OCI-LY1 (cell line): Measurements from ENCODE around the gene CTNNA1.

Source experiments
- H2AFZ ChIP-seq: fragments of 200-600 bp; sonication (generic), shearing (Covaris generic); 2 replicates; pipeline ENCODE4 v1.6.0; 2014; ENCODE audit warnings: antibody characterized with exemption, mild to moderate bottlenecking, low read length
- H3F3A ChIP-seq: fragments of 200-600 bp; sonication (generic), shearing (Covaris generic); 2 replicates; pipeline ENCODE4 v1.6.0; 2014; ENCODE audit warnings: mild to moderate bottlenecking, antibody characterized with exemption, low read length, moderate library complexity; ENCODE audit not compliant: insufficient read depth
- H3K27ac ChIP-seq: fragments of 200-600 bp; sonication (generic); 2 replicates; pipeline ENCODE4 v1.5.1; 2014; ENCODE audit warnings: low read length, mixed run types, mild to moderate bottlenecking, low read depth; ENCODE audit not compliant: poor library complexity, severe bottlenecking
- H3K27me3 ChIP-seq: fragments of 200-600 bp; sonication (generic); 2 replicates; pipeline ENCODE4 v1.6.0; 2014; ENCODE audit warnings: antibody characterized with exemption, mild to moderate bottlenecking, low read length, moderate library complexity; ENCODE audit not compliant: insufficient read depth
- H3K36me3 ChIP-seq: fragments of 200-600 bp; sonication (generic); 2 replicates; pipeline ENCODE4 v1.6.1; 2014; ENCODE audit warnings: mild to moderate bottlenecking, antibody characterized with exemption, low read length, moderate library complexity, mixed read lengths; ENCODE audit not compliant: insufficient read depth
- H3K4me1 ChIP-seq: fragments of 200-600 bp; sonication (generic); 2 replicates; pipeline ENCODE4 v1.5.1; 2014; ENCODE audit warnings: mild to moderate bottlenecking, low read length, moderate library complexity; ENCODE audit not compliant: insufficient read depth, severe bottlenecking
- H3K4me2 ChIP-seq: fragments of 200-600 bp; sonication (generic), shearing (Covaris generic); 2 replicates; pipeline ENCODE4 v1.6.1; 2014; ENCODE audit warnings: low read length
- H3K4me3 ChIP-seq: fragments of 200-600 bp; sonication (generic); 2 replicates; pipeline ENCODE4 v1.5.1; 2014; ENCODE audit warnings: low read length, low read depth, mild to moderate bottlenecking, mixed read lengths; ENCODE audit not compliant: poor library complexity, severe bottlenecking
- H3K79me2 ChIP-seq: fragments of 200-600 bp; shearing (Covaris generic); 2 replicates; pipeline ENCODE4 v1.6.1; 2016; ENCODE audit warnings: mixed run types, low read length, mixed read lengths; ENCODE audit not compliant: insufficient read depth
- H3K9ac ChIP-seq: fragments of 200-600 bp; sonication (generic), shearing (Covaris generic); 2 replicates; pipeline ENCODE4 v1.6.1; 2014; ENCODE audit warnings: mild to moderate bottlenecking, low read length, mixed read lengths
- H3K9me2 ChIP-seq: fragments of 200-600 bp; sonication (generic), shearing (Covaris generic); 2 replicates; pipeline ENCODE4 v1.6.1; 2014; ENCODE audit warnings: low read depth, mild to moderate bottlenecking, low read length, mixed read lengths
- H3K9me3 ChIP-seq: fragments of 200-600 bp; shearing (Covaris generic); 2 replicates; pipeline ENCODE4 v1.6.1; 2014; ENCODE audit warnings: low read length, mixed read lengths
- H4K20me1 ChIP-seq: fragments of 200-600 bp; sonication (generic), shearing (Covaris generic); 2 replicates; pipeline ENCODE4 v1.6.0; 2016; ENCODE audit warnings: mild to moderate bottlenecking, low read length; ENCODE audit not compliant: insufficient read depth
- CTCF ChIP-seq: fragments of 200-600 bp; sonication (generic), shearing (Covaris generic); IDR thresholded peaks from 2 replicates; pipeline ENCODE4 v1.5.1; 2017; ENCODE audit warnings: mild to moderate bottlenecking, antibody characterized with exemption, low read length, moderate library complexity, mixed read lengths
- EZH2 ChIP-seq: fragments of 200-600 bp; sonication (generic), shearing (Covaris generic); IDR thresholded peaks from 2 replicates; pipeline ENCODE4 v1.8.0; 2017; ENCODE audit warnings: borderline replicate concordance, mixed run types, mild to moderate bottlenecking, antibody characterized with exemption, low read length, moderate library complexity, mixed read lengths

The CTNNA1 gene

GRCh38 chr5:138898299-138898698 lies 145.1 kb downstream of the CTNNA1 start:
- no peaks in the 10 kb centered on the region for H3K4me1 ChIP-seq
- TF ChIP-seq CTCF: no peak
- no peak for TF ChIP-seq EZH2
- no peaks in the 10 kb centered on the region for H3K27me3 ChIP-seq
- H3K4me2 ChIP-seq: no peak overlapping the region
- no peak overlapping the region for H3K27ac ChIP-seq
- no peaks in the 10 kb centered on the region for H4K20me1 ChIP-seq
- H3K9ac ChIP-seq: no peak overlapping the region
- H3K4me3 ChIP-seq: no peak overlapping the region
- no peaks in the 10 kb centered on the region for H3F3A ChIP-seq
- no peaks in the 10 kb centered on the region for H3K9me3 ChIP-seq
- H3K9me2 ChIP-seq: no peaks in the 10 kb centered on the region
- H3K79me2 ChIP-seq: no peaks in the 10 kb centered on the region
- H2AFZ ChIP-seq: no peak overlapping the region
- H3K36me3 ChIP-seq: no peaks in the 10 kb centered on the region

GRCh38 chr5:138898742-138899141 lies 145.5 kb downstream of the CTNNA1 start:
- Histone ChIP-seq H3K9ac (no peak overlapping the region), H3F3A (no peaks in the 10 kb centered on the region), H3K9me2 (no peaks in the 10 kb centered on the region), H3K36me3 (no peaks in the 10 kb centered on the region), H3K9me3 (no peaks in the 10 kb centered on the region), H3K27me3 (no peaks in the 10 kb centered on the region), H3K79me2 (no peaks in the 10 kb centered on the region), H4K20me1 (no peaks in the 10 kb centered on the region), H3K4me3 (no peak overlapping the region), H3K4me1 (no peaks in the 10 kb centered on the region), H3K4me2 (no peak overlapping the region), H3K27ac (no peak overlapping the region), H2AFZ (no peak overlapping the region)
- no peak for TF ChIP-seq EZH2
- TF ChIP-seq CTCF: no peak

DNA sequence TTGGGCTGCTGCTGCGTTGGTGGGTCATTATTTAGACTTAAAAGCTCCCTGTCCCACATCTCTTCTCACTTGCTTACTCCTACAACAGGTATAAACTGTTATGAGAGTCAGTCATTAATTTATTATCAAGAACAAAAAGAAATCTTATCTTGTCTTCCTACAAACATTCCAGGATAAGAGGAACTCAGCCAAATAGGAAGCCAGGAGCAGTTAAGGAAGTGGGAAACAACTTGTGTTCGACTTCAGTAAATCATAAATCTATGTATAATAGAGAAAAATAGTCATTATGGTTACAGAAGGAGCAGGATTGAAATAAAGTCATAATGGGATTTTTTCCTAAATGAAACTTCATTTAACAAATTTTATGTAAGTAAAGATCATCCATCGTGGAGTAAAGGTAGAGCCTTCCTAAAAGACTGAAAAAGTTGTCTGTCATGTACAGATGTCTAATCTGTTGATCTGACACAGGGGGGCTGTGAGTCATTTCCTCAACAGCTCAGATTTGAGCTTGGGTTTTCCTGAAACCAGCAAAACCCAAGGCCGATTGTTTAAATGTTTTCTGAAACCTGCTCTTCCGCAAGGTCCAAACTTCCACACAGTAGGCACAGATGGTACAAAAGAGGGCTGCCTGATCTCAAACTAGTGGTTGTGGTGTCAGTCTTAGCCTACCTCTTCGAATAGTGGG lies 147.2 kb downstream of the CTNNA1 start:
- no peak for TF ChIP-seq CTCF
- TF ChIP-seq EZH2: no peak

More for the DNA sequence above, 147.2 kb downstream of the CTNNA1 start:
- no peak overlapping the region for H3K4me3 ChIP-seq
- H3K79me2 ChIP-seq: no peaks in the 10 kb centered on the region
- H3F3A ChIP-seq: no peaks in the 10 kb centered on the region
- no peak overlapping the region for H3K9ac ChIP-seq
- H3K9me3 ChIP-seq: no peaks in the 10 kb centered on the region
- no peak overlapping the region for H2AFZ ChIP-seq
- no peak overlapping the region for H3K27ac ChIP-seq
- H3K4me2 ChIP-seq: no peak overlapping the region
- H3K27me3 ChIP-seq: no peaks in the 10 kb centered on the region
- H4K20me1 ChIP-seq: no peaks in the 10 kb centered on the region
- H3K4me1 ChIP-seq: no peaks in the 10 kb centered on the region
- H3K36me3 ChIP-seq: no peaks in the 10 kb centered on the region
- H3K9me2 ChIP-seq: no peaks in the 10 kb centered on the region
